PC-9 (cell line): ENCODE data around the gene RPL10A.

Source experiments
- CTCF ChIP-seq: fragments of 200-600 bp; sonication (generic); conservative IDR thresholded peaks from 2 replicates; pipeline ENCODE4 v1.6.1; 2017; ENCODE audit warnings: mixed run types, antibody characterized with exemption, mild to moderate bottlenecking, moderate library complexity
- EZH2 ChIP-seq: fragments of 200-600 bp; sonication (generic); IDR thresholded peaks from 2 replicates; pipeline ENCODE4 v1.8.0; 2017; ENCODE audit warnings: antibody characterized with exemption, low read depth

GRCh38 chr6:35474131-35474941 is 6.1 kb downstream of the RPL10A start:
- TF ChIP-seq CTCF = no peak
- TF ChIP-seq EZH2 = no peak
